HG03575 (cell line): ENCODE data around the gene FLVCR1.
"Not testable (repeated sequence)": the region's sequence is repeated elsewhere in the genome, so short reads cannot be mapped to it uniquely, and the experiment has no call there.

Source experiments
- ATAC-seq: cut with Tn5 transposase; IDR thresholded peaks from one replicate; pipeline ENCODE4 v1.9.1; 2021; ENCODE audit not compliant: unreplicated experiment, insufficient number of reproducible peaks, low FRiP score; ENCODE audit errors: extremely low read depth

FLVCR1 gene

DNA sequence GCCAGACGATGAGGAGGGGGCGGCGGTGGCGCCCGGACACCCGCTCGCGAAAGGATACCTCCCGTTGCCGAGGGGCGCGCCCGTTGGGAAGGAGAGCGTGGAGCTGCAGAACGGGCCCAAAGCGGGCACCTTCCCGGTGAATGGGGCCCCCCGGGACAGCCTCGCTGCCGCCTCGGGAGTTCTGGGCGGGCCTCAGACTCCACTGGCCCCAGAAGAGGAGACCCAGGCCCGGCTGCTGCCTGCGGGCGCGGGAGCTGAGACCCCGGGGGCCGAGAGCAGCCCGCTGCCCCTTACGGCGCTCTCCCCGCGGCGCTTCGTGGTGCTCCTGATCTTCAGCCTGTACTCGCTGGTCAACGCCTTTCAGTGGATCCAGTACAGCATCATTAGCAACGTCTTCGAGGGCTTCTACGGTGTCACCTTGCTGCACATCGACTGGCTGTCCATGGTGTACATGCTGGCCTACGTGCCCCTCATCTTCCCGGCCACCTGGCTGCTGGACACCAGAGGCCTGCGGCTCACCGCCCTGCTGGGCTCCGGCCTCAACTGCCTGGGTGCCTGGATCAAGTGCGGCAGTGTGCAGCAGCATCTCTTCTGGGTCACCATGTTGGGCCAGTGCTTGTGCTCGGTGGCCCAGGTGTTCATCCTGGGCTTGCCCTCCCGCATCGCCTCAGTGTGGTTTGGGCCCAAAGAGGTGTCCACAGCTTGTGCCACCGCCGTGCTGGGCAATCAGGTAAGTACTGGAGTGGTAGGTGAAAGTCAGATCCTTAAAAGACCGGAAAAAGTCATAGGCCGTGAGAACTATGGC lies 588 bp downstream of the FLVCR1 start:
- ATAC-seq, result no peak

DNA sequence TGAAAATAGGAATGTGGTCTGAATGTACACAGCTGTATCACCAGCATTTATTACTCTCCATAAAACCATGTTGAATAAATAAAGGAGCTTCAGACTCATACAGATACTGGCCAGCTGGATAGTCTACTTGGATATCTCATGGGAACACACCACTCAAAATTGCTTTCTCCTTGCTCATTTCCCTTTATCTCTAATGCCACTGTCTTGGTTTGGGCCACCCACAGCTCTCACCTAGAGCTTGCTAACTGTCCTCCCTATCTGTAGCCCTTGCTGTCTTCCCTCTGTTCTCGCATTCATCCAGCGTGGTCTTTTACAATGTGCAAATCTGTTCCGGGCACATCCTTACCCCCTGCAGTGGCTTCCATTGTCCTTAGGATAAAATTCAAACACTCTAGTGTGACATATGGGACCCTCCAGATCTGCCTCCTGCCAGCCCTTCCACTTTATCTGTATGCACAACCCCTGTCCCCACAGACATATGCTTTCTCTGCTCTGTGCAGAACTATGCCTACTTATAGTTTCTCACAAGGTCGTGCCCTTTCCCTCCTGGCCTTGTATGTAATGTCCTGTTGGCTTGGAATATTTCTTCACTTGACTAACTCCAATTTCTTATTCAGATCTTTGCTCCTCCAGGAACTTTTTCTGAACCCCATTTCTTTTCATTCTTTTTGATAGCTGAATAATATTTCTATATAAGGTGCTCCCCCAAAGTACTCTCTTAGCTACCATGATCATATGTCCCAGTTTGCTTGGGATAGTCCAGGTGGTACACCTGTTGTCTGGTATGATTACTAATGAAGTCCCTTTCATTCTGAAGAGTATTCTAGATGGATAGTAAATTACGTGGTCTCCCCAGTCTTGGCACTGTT lies 2.9 kb downstream of the FLVCR1 start:
- no peak for ATAC-seq

DNA sequence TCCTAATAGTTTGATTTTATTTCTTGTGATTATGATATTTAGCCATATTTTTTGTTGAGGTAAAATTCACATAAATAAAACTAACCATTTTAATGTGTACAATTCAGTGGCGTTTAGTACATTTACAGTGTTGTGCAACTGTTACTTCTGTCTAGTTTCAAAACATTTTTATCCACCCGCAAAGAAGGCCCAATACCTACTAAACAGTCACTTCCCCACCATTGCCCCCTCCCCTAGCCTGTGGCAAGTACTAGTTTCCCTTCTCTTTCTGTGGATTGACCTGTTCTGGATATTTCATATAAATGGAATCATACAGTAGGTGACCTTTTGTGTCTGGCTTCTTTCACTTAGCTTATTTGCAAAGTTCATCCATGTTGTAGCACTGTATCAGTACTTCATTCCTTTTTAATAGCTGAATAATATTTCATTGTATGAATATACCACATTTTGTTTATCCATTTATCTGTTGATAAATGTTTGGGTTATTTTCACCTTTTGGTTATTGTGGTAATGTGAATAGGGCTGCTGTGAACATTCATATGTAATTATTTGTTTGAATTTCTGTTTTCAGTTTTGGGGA lies 4.1 kb downstream of the FLVCR1 start:
- ATAC-seq, result no peak

DNA sequence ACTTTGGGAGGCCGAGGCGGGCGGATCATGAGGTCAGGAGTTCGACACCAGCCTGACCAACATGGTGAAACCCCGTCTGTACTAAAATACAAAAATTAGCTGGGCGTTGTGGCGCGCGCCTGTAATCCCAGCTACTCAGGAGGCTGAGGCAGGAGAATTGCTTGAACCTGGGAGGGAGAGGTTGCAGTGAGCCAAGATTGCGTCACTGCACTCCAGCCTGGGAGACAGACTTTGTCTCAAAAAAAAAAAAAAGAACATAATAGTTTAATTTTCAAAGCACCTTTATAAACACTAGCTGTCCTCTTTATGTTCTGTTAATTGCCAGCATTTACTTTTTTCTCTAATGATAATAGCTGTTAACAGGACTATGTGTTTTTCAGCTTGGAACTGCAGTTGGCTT lies 5.3 kb downstream of the FLVCR1 start:
- ATAC-seq, result not testable (repeated sequence)

DNA sequence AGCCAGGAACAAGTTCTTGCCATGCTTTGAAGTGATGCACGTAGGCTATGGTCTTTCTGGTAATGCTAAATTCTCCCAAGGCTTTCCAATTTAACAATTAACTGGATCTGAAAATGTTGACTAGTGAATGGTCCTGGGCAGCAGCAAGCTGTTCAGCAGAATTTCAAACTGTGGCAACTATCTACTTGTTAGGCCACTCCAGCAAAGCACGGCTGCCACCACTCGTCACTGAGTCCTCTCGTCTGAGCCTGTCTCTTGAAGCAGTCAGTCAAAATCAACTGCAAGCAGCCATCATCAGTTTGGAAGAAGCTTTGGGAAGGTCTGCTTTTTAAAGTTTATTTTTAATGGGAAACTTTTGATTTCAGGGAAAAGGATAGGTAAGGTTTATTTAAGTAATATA lies 6.1 kb downstream of the FLVCR1 start:
- no peak for ATAC-seq

DNA sequence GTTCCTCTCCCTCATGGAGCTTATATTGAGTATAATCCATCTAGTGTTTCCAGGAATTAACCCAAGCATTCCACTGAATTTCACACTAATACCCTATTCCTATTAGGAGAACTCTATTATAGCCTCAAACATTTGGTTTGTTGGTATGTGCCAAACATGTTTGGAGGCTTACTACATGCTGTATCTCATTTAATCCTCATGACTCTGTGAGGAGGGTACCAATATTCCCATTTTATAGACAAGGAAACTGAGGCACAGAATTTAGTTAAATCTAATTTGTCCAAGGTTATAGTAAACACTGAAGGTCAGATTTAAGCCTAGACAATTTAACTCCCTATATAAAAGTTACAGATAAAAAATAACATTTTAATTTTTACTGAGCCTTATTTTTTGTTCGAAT lies 9.1 kb downstream of the FLVCR1 start:
- no peak for ATAC-seq

DNA sequence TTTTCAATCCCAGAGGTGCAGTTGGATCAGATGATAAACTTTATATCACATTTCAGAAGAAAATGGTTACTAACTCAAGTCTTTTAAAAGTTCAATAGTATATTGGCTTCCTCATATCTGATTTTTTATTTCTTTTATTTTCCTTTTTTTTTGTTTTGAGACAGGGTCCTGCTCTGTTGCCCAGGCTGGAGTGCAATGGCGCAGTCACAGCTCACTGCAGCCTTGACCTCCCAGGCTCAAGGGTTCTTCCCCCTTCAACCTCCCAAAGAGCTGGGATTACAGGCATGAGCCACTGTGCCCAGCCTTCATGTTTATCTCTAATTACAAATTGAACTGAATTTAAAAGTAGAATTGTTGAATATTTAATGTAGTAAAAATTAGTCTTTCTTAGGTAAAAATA lies 13.9 kb downstream of the FLVCR1 start:
- no peak for ATAC-seq

DNA sequence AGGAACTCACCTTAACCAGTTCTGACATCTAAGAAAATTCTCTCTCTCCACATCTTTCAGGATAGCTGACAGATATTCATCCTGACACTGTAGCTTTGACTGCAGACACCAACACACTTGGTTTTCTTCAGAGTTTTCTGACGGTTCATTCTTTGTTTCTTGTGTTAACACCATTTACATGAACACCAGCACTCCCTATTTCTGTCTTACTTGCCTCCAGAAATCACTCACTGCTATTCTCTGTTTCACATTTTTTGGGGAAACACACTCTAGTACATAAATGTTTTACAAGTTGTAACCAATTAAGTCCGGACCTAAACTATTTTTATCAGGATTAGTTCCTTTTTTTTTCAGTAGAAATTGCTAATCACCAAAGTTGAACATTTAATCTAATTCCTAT lies 15.4 kb downstream of the FLVCR1 start:
- ATAC-seq, result no peak

DNA sequence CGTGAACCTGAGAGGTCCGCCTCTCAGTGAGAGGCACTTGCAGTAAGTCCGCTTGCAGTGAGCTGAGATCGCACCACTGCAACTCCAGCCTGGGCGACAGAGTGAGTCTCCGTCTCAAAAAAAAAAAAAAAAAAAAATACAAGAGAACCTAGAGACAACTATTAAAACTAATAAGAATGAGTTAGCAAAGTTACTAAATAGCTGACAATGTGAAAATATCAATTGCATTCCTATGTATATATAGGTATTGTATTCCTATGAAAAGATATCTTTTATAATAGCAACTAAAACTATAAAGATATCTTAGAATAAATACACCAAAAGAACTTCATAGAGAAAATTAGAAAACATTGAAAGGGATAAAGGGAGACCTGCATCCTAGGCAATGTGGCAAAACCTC lies 20.3 kb downstream of the FLVCR1 start:
- ATAC-seq, result no peak

DNA sequence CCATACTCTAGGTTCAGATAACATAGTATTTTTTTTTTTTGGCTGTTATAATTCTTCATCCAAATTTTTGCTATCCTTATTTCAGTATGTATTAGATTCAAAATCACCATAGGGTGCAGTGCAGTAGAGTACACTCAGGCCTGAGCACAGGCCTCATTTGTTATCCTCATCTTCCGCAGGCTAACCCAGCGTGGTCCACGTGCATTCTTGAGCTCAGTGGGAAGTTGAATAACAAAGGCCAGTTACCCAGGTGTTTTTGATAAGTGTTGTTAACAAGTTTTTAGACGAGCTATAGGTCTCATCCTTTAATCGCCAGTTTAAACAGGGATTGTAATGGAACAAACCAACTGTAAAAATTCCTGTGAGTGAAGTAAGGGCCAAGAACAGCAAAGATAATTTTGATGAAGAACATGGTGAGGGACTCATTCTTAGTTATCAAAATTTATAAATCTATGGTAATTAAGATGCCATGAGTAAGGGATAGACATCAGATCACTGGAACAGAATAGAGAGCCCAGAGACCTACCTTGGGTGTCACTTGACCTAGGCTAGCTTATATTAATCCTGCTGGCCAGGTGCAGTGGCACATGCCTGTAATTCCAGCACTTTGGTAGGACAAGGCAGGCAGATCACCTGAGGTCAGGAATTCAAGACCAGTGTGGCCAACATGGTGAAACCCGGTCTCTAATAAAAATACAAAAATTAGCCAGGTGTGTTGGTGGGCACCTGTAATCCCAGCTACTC lies 22.0 kb downstream of the FLVCR1 start:
- ATAC-seq, result no peak

DNA sequence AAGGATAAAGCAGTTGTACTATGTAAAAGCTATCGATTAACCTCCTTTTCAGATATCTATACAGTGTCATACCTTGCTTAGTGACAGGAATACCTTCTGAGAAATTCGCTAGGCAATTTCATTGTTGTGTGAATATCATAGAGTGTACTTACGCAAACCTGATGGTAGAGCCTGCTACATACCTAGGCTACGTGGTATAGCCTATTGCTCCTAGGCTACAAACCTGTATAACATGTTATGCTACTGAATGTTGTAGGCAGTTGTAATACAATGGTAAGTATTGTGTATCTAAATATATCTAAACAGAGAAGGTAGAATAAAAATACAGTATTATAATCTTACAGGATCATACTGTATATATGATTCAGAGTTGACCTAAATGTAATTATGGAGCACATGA lies 26.5 kb downstream of the FLVCR1 start:
- no peak for ATAC-seq

DNA sequence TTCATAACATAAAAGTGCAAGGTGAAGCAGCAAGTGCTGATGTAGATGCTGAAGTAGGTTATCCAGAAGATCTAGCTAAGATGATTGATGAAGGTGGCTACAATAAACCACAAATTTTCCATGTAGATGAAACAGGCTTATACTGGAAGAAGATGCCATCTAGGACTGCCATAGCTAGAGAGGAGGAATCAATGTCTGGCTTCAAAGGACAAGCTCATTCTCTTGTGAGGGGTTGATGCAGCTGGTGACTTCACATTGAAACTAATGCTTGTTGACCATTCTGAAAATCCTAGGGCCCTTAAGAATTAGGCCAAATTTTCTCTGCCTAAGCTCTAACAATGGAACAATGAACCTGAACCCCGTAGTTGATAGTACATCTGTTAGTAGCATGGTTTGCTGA lies 34.0 kb downstream of the FLVCR1 start:
- ATAC-seq, result no peak

DNA sequence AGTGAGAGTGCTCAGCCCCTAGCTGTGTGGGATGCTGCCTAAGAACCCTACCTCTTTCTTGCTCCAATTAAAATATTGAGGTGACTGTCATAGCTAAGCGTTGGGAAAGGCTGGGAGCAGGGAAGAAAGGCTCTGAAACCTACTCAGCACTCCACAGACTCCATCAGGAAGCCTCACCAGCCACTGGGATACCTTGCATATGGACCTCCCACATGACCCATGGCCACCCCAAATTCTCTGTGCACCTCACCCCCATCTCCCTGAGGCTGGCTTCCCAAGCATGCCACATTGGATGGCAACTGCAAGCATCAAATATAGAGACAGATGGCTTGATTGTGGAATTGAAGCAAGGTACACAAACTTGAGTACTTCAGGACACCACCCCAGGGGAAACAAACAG lies 41.8 kb downstream of the FLVCR1 start:
- ATAC-seq, result no peak

DNA sequence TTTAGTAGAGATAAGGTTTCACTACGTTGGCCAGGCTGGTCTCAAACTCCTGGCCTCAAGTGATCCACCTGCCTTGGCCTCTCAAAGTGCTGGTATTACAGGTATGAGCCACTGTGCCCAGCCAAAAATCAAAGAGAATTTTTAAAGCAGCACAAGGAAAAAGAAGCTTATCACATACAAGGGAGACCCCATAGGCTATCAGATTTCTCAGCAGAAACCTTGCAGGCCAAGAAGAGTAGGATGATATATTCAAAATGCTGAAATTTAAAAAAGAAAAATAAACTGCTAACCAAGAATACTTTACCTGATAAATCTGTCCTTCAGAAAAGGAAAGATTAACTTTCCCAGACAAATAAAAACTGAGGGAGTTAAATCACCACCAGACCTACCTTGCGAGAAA lies 43.2 kb downstream of the FLVCR1 start:
- ATAC-seq, result no peak

DNA sequence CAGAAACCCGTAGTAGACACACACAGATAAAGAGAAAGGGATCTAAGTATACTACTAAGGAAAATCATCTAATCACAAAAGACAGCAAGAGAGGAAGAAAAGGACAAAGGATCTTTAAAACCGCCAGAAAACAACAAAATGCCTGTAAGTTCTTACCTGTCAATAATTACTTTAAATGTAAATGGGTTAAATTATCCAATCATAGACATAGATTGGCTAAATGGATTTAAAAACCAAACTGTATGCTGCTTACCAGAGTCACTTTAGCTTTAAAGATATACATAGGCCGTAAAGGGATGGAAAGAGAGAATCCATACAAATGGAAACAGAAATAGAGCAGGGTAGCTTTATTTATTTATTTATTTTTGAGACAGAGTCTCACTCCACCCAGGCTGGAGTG lies 44.0 kb downstream of the FLVCR1 start:
- no peak for ATAC-seq

DNA sequence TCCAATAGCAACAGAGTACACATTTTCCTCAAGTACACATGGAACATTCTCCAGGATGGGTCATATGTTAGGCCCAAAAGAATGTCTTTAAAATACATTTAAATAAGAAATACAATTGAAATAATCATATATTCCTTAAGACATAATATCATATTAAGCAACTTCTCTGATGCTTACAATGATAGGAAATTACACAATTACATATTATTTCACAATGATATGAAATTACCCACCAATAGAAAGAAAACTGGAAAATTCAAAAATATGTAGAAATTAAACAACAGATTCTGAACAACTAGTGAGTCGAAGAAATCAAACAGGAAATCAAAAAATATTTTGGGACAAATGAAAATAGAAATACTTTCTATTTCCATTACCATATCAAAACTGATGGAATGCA lies 45.6 kb downstream of the FLVCR1 start:
- ATAC-seq, result no peak

DNA sequence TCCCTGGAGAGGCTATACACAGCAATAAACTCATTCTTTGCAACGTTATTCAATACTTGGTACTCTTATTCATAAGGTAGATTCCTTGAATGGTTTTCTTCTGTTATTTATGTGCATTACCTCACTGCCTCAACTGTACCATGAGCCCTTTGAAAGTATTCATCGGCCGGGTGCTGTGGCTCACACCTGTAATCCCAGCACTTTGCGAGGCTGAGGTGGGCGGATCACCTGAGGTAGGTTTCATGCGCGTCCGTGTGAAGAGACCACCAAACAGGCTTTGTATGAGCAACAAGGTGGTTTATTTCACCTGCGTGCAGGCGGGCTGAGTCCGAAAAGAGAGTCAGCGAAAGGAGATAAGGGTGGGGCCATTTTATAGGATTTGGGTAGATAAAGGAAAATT lies 50.0 kb downstream of the FLVCR1 start:
- not testable (repeated sequence) for ATAC-seq

DNA sequence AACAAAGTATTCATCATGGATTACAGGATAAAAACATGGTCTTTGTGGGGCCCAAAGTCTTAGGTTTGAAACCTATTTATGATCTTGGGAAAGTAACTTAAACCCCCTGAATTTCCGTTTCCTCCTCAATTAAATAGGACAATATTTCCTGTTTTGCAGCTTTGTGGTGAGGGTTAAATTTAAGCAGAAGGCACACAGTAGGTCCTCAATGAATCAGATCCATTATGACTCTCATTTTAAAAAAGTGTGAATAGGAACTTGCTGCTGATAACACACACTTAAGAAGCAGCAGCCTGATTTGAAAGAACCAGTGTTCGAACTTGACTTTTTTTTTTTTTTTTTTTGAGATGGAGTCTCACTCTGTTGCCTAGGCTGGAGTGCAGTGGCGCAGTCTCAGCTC lies 50.9 kb downstream of the FLVCR1 start:
- ATAC-seq, result no peak

DNA sequence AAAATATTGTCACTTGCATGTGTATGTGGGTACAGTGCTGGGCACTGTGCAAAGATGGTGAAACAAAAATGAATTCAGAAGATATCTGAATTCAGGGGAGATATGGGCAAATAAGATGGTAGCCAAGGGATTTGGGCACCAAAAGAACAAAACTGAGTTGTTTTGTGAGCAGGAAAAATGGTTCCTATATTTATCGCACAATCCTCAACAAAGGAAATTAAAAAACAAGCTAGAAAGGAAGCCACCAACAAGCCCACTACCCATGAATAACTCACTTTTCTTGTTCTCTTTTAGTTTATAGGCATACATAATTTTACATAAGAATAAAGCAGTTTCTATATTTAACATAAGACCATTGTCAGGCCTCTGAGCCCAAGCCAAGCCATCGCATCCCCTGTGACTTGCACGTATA lies 51.6 kb downstream of the FLVCR1 start:
- no peak for ATAC-seq
